Measurements from ENCODE around the gene AGPAT4.

GRCh38 chr6:161245363-161245762 lies 28.5 kb downstream of the AGPAT4 start:
- TF ChIP-seq CTCF (IDR thresholded peaks at IDR 0.05) (no peak), EZH2 (IDR thresholded peaks at IDR 0.05; ENCODE audit: borderline replicate concordance, insufficient read depth, low read depth, low read length, poor library complexity, severe bottlenecking) (no peak)

All from B cell (primary cell).